RWPE1 (cell line): Measurements from ENCODE around the gene SCN10A.

Experiments
- CTCF ChIA-PET: fragments of 350-600 bp; sonication (Branson Sonifier 250); formaldehyde crosslinking; extraction: SDS; loops from one replicate; lab custom pipeline; 2021; lab: Yijun Ruan, JAX
- POLR2A ChIA-PET: fragments of 400-600 bp; formaldehyde crosslinking; extraction: SDS; loops from one replicate; lab custom pipeline; 2020; ENCODE audit warnings: antibody characterized with exemption; ENCODE audit not compliant: low non-redundant PET; lab: Yijun Ruan, JAX
- DNase-seq: peaks from one replicate; pipeline ENCODE4 v3.0.0; 2012; ENCODE audit warnings: low spot score
- H3K27ac ChIP-seq: fragments of 450-650 bp; 2 replicates; pipeline ENCODE4 v1.5.1; 2017
- CTCF ChIP-seq: fragments of 450-650 bp; conservative IDR thresholded peaks from 2 replicates; pipeline ENCODE4 v1.5.1; 2017; ENCODE audit warnings: low read depth, mild to moderate bottlenecking

SCN10A gene

GRCh38 chr3:38651153-38651789, 164.7 kb downstream of the SCN10A start:
- POLR2A ChIA-PET: no interaction called here
- peak; percentile 78 for TF ChIP-seq CTCF
- DNase-seq: peak; percentile 34
- no peak overlapping the region for H3K27ac ChIP-seq
- CTCF ChIA-PET: interaction anchor here (0.6 to 2.0 kb wide), 7 partner anchors 108 to 867 kb away, joined by 3 to 9 read pairs (median 3); no protein-coding TSS in a partner anchor

GRCh38 chr3:38650248-38650951, 165.6 kb downstream of the SCN10A start:
- no peak overlapping the region for H3K27ac ChIP-seq
- no peak for TF ChIP-seq CTCF
- ChIA-PET POLR2A (no interaction called here), CTCF (interaction anchor here (0.6 to 2.0 kb wide), 5 partner anchors 10 to 379 kb away, joined by 3 to 9 read pairs (median 4); no protein-coding TSS in a partner anchor)
- DNase-seq: no peak

GRCh38 chr3:38649500-38650247, 166.3 kb downstream of the SCN10A start, which contains the start of gene SCN5A:
Gene SCN5A (minus strand): TSS chr3:38649687. CDS start chr3:38633307, 16,380 bp downstream.
- CTCF ChIA-PET: no interaction called here
- peak; percentile 37 for DNase-seq
- H3K27ac ChIP-seq: no peak within 1 kb of the TSS
- no peak for TF ChIP-seq CTCF
- POLR2A ChIA-PET: no interaction called here

GRCh38 chr3:38648659-38649499, 167.1 kb downstream of the SCN10A start:
- ChIA-PET POLR2A (no interaction called here), CTCF (no interaction called here)
- H3K27ac ChIP-seq: no peak overlapping the region
- DNase-seq: no peak
- no peak for TF ChIP-seq CTCF

GRCh38 chr3:38648024-38648658, 167.9 kb downstream of the SCN10A start:
- no peak for DNase-seq
- POLR2A ChIA-PET: no interaction called here
- H3K27ac ChIP-seq: no peak overlapping the region
- CTCF ChIA-PET: interaction anchor here (0.9 kb wide), 1 partner anchor 127 kb away, joined by 3 read pairs; no protein-coding TSS in a partner anchor
- TF ChIP-seq CTCF: no peak
